Measurements from ENCODE around the gene TMEM52.

GRCh38 chr1:1938276-1938573 lies 19.1 kb upstream of the TMEM52 start:
- TF ChIP-seq CTCF (IDR thresholded peaks at IDR 0.05; ENCODE audit: low read depth, low read length, missing input control) = no peak
- TF ChIP-seq JUND (IDR thresholded peaks at IDR 0.05) = no peak
- no peak for TF ChIP-seq ZBTB33 (IDR thresholded peaks at IDR 0.05)
- no peak for TF ChIP-seq YY1 (IDR thresholded peaks at IDR 0.05)
- no peak for TF ChIP-seq RXRA (IDR thresholded peaks at IDR 0.05)
- TF ChIP-seq TAF1 (conservative IDR thresholded peaks at IDR 0.05) = no peak
- TF ChIP-seq MAX (IDR thresholded peaks at IDR 0.05) = no peak
